GM10847 (cell line): ENCODE results near the gene PCSK4.

Source experiments
- POLR2A ChIP-seq: IDR thresholded peaks from 2 replicates; pipeline ENCODE4 v1.6.1; 2011; ENCODE audit not compliant: insufficient read length; ENCODE audit errors: extremely low read depth

PCSK4 gene

DNA sequence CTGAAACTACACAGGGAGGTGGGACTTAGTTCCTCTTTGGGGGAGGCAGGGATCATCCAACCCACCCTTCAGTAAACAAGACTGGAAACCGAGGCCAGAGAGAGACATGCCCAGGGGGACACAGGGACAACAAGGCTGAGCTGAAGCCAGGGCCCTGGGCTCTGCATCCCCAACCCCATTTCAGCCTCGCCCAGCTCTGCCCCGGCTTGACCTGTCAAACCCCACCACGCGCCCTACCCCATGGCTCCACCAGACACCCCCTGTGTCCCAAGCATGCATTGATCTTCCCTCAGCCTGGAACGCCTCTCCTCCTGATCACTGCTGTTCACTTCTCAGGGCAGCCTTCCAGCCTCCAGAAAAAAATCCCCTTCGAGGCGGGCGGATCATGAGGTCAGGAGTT is 42.2 kb downstream of the PCSK4 start:
- no peak for TF ChIP-seq POLR2A

DNA sequence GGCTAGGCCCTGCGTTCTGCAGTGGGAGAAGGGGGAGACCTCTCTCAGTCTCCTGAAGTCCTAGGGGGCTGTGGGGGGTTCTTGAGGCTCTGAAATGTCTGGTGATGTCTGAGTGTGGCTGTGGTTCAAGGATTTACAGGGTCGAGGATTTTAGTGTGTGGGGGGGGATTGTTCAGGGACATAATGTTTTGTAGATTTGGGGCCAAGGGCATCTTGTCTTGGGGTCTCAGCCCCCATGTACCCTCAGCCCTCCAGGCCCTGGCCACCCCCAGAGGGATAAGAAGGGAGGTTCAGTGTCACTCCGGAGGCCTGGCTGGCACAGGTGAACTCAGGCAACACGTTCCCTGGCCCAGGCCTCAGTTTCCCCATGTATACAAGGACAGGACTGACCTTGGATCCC is 42.6 kb downstream of the PCSK4 start:
- no peak for TF ChIP-seq POLR2A

DNA sequence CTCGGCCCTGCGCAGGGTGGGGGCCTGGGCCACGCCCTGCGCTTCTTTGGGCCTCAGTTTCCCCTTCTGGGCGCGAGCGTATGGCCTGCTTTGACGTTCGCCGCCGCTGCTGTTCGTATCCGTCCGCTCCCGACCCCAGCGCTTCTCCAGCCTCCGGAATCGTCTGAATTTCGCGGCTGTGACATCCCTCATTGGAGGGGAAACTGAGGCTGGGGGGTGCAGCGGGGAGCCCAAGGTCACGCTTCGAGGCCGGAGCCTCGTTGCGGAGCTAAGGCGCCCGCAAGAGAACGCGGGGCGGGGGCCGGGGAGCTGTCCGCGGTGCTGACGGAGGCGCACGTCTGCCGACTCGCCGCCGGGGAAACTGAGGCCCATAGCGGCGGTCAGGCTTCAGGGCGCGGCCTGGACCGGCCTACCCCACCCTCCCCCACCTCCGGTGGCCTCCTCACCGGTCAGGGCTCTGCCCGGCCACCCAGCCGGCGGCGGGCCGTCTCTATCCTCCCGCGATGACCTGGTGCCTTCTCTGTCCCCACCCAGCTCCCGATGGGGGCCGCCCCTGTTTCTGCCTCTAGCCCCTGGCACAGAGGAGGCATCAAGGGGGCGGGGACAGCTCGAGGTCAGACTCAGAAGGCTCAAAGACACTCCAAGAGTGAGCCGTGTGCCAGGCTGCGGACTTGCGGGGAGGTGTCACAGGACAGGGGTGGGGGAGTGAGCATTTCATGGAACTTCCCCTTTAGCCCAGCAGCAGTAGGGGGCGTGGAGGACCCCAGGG is 43.3 kb downstream of the PCSK4 start:
- TF ChIP-seq POLR2A = no peak

DNA sequence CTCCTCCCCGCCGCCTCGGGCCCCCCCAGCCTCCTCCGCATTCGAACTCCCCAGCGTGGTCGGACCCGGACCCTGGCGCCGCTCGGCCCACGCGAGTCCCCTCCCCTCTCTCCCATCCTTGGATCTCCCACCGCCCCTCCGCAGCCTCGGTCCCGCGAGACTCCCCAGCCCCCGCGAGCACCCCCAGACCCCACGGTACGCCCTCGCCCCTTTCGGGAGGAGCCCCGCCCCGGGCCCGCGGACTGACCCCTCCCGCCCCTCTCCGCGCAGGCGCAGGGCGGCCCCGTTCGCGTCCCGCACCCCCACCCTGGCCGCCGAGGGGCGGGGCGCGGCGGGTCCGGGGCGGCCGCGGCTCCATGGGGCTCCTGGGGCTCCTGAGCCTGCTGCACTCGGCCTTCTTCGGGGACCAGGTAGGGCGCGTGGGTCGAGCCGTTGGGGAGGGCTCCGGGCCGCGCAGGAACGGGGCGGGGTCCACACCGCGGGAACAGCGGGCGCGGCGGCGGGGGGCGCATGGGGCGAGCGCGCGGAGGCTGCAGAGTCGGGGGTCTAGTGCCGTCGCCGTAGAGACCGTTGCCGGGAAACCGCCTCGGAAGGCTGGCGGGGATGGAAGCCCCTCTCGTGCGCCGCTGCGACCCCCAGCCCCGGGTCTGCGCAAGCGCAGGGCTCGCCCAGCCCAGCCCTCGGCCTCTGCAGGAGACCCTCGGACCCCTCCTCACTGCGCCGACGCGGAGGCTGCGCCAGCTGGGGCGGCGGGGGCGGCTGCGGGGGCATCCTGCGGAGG is 44.0 kb downstream of the PCSK4 start:
- TF ChIP-seq POLR2A = no peak

DNA sequence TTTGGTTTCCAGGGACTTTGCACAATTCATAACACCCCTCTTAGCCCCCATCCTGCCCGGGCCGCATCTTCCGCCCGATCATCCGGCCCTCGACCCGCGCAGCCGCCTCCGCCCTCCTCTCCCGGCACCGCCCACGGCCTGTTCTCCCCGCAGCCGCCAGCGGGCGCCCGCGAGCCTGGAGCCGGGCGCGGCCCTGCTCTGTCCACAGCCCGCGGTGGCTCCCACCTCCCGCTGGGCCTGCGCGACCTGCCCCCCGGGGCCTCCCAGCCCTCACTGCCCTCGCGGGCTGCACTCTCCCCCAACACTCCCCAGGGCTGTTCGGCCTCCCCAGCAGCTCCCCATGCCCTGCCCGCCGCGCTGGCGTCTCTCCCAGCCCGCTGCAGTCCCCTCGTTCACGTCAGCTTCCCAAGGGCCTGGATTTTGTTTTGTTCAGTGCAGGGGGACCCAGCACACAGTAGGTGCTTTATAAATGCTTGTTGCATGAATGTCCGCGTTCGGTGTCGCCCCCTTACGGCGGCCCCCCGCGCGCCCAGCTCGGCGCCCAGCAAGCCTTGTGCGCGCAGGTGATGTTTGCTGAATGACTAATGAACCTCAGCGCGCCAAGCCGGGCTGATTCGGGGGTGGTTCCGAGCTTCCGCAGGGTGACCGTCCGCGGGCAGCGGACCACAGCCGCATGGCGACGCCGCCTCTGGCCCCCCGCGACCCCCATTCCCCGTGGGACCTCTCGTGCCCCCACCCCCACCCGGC is 44.8 kb downstream of the PCSK4 start:
- TF ChIP-seq POLR2A = no peak

DNA sequence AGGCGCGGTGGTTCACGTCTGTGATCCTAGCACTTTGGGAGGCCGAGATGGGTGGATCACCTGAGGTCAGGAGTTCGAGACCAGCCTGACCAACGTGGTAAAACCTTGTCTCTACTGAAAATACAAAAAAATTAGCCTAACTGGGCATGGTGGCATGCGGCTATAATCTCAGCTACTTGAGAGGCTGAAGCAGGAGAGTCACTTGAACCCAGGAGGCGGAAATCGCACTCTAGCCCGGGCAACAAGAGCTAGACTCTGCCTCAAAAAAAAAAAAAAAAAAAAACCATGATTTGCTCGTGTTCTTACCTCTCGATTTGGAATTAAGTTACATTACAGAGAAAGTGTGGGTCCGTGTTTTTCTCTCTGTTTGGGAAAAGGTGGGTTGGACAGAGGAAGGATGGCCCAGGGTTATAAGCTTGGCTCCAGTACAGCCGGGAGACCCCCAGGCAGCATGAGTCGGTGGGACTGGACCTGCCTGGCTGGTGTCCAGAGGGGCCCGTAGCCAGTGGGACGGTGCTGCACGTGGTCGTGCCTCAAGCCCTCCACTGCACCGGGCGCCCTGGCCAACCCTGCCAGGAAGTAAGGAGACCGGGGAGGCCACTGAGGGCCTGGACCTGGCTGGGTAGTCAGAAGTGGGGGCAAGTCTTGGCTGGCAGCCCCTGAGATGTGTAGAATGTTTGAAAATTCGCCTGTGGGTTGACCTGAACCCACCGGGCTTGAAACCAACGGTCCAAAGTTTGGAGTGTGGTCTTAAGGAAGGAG is 48.3 kb downstream of the PCSK4 start:
- TF ChIP-seq POLR2A = no peak

DNA sequence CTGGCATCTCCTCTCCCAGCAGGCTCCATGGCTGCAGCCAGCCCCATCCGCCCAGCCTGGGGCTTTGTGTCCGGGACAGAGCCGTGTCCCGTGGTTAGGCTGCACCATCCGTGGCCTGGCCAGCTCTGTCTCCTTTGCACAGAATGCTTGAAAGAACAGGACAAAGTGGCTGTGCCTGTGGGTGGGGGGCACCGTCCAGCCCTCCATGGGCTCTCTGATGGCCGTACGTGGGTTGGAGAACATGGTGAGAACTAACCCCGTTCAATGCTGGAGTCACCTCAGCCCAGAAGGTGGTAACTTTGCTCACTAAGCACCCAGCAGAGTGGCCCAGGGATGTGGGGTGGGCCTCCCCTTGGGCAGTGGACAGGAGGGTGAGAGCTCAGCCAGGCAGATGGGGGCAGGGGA is 49.1 kb downstream of the PCSK4 start:
- TF ChIP-seq POLR2A = no peak

DNA sequence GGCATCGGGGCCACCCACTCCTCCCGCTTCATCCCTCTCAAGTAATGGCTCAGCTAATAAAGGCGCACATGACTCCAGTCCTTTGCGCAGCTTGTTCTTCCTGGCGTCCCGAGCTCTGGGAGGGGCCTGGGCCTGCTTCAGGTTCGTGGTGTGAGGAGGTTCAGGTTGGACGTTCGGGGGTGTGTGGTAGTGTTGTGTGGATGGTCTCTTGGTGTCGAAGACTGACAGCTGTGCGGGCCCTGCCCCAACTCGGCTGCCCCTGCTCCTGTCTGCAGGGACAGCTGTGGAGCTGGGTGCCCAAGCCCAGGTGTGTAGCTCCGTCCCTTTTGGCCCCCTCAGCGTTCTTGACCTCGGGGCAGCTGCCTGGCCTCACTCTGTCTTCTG is 49.7 kb downstream of the PCSK4 start:
- TF ChIP-seq POLR2A = no peak

DNA sequence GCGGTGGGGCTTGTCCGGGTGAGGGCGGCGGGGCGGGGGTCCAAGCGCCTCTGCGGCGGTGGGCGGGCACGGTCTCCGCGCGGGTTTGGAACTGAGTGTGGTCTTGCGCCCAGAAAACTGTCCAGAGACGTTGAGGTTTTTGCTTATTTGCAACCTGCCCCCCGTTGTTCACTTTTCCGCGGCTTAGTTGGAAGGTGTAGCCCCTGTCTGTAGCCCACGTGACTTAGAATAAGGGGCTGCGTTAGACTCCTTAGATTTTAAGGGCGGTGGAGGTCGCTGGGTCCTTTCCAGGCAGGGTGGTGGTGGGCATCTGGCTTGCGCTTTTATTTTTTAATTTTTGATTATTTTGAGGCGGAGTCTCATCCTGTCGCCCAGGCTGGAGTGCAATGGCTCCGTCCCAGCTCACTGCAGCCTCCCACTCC is 51.2 kb downstream of the PCSK4 start:
- TF ChIP-seq POLR2A = no peak

DNA sequence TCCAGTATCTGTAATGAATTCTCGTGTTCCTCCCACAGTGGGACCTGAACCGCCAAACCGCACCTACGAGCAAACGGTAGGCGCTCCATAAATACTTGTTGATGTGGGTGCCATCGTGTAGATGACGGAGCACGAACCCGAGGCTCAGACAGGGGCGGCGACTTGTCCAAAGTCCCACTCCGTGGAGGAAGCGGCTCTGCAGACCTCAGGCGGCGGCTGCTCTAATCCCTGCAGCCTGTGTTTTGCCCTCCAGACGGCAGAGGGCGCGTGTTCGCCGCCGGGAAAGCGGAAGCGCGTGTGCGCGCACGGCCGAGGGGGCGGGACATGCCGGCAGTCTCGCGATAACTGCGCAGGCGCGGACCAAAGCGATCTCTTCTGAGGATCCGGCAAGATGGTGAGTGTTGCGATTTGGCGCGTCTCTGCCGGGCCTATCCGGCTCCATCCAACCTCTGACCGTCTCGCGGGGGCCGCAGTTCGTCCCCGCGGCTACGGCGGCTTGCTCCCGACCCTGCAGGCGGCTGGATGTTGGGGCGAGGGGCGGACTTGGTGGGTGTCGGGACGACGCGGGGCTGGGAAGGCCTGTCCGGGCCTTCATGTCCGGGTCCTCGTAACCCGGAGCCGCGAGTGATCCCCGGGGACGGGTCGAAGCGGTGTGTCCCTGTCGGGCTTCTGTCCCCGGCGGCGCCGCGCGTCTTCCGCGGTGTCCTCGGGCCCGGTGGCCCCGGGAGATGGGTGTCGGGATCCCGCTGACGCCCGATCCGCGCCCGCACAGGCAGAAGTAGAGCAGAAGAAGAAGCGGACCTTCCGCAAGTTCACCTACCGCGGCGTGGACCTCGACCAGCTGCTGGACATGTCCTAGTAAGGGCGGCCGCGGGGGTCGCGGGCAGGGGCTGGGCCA is 51.9 kb downstream of the PCSK4 start, which contains the start of gene RPS15:
TSS of gene RPS15 (plus strand) at position 362 of the 898 bp plus-strand sequence. CDS start at position 392, 30 bp downstream.
- peak; percentile 99 for TF ChIP-seq POLR2A

DNA sequence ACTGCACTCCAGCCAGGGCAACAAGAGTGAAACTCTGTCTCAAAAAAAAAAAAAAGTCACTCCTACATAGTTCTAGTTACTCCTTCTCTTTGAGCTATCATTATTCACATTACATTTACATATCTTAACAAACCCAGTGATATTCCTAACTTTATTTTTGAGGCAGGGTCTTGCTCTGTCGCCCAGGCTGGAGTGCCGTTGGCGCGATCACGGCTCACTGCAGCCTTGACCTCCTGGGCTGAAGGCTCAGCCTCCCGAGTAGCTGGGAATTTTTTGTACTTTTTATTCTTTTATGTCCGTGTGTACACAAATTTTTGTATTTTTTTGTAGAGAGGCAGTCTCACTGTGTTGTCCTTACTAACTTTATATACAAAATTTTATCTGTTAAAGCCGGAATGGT is 52.5 kb downstream of the PCSK4 start:
- no peak for TF ChIP-seq POLR2A

DNA sequence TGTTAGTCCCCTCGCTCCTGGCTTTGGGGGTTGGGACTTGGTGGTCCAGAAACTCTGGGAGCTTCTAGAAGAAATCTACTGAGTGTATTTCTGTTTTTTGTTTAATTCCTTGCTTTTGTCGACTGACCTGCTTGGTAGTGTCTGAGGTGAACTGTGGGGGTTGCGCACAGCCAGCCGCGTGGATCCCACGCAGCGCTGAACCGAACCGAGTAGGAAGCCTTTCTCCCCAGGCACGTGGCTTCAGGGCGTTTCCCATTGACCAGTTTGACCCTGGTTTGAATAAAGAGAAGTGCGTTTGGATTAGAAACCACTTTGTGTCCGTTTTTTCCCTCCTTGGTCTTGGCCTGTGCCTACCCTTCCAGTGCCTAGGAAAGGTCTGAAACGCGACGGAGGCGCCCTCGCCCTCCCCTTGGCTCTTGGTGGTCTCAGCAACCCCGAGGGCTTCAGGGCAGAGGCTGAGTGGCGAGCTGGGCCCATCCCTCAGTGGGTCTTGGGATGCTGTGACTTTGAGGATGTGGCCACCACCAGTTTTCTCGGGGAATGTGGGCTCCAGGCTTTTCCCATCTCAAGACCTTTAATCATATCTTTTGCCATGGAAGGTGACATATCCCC is 54.7 kb downstream of the PCSK4 start:
- no peak for TF ChIP-seq POLR2A

DNA sequence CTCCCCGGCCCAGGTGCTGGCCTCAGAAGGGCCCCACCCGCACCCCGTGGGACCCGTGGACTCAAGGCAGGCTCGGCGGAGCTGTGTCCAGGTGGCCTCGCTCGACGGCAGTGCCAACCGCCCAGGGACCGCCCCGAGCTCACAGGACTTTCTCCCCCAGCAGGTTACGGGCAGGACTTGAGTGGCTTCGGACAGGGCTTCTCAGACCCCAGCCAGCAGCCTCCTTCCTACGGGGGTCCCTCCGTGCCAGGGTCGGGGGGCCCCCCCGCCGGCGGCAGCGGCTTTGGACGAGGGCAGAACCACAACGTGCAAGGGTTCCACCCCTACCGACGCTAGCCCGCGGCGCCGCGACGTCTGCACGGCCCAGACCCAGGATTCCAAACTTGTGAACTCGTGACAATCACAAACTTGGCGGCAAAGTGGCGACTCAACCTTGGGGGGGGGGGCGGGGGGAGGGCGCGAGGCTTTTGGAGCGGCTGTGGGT is 55.5 kb downstream of the PCSK4 start:
- TF ChIP-seq POLR2A = no peak

DNA sequence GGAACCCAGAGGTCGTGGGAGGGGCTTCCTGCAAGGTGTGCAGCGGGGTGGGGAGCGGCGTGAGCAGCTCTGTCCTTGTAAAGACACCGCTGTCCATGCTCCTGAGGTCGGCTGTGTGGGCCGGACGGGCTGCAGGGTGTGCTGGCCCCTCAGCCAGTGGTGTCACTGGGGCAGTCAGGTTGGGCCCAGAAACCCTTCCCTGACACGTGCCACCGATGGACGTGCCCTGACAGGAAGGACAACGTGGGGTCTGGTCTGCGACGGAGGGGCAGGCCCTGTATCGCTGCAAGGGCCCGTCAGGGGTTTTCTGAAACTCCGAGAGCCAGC is 56.1 kb downstream of the PCSK4 start:
- TF ChIP-seq POLR2A = no peak
